ENCODE data around the gene ACBD3.

GRCh38 chr1:226158457-226158856 is 28.1 kb downstream of the ACBD3 start:
- TF ChIP-seq CREB5 (CRISPR knock-in tag; IDR thresholded peaks at IDR 0.05; ENCODE audit: low read depth): no peak
- no peak for TF ChIP-seq OSR1 (CRISPR knock-in tag; IDR thresholded peaks at IDR 0.05)
- no peak for TF ChIP-seq ISL1 (CRISPR knock-in tag; IDR thresholded peaks at IDR 0.05)
- TF ChIP-seq GLIS3 (CRISPR knock-in tag; IDR thresholded peaks at IDR 0.05): no peak
- no peak for TF ChIP-seq ARNTL (CRISPR knock-in tag; IDR thresholded peaks at IDR 0.05; ENCODE audit: borderline replicate concordance, low read depth)
- TF ChIP-seq CSRNP3 (CRISPR knock-in tag; IDR thresholded peaks at IDR 0.05): no peak
- no peak for TF ChIP-seq PATZ1 (CRISPR knock-in tag; IDR thresholded peaks at IDR 0.05; ENCODE audit: borderline replicate concordance)
- no peak for TF ChIP-seq ZNF70 (CRISPR knock-in tag; IDR thresholded peaks at IDR 0.05)
- TF ChIP-seq ZNF565 (CRISPR knock-in tag; conservative IDR thresholded peaks at IDR 0.05; ENCODE audit: low read depth): no peak
- TF ChIP-seq BACH2 (CRISPR knock-in tag; IDR thresholded peaks at IDR 0.05; ENCODE audit: borderline replicate concordance): no peak
- TF ChIP-seq SNAI2 (CRISPR knock-in tag; IDR thresholded peaks at IDR 0.05): no peak
- TF ChIP-seq ZFP30 (CRISPR knock-in tag; IDR thresholded peaks at IDR 0.05): no peak
